Fibroblast of skin of right biceps (primary cell): ENCODE results near the gene ERC2.

Source experiments
- DNase-seq: peaks from one replicate; pipeline ENCODE4 v3.0.0-alpha.2; 2013

Gene ERC2

GRCh38 chr3:55480911-55481743 is 987.1 kb downstream of the ERC2 start:
- DNase-seq, result peak; percentile 78

GRCh38 chr3:55477306-55478303 is 990.7 kb downstream of the ERC2 start:
- DNase-seq, result peak; percentile 44

- peak; percentile 94 for DNase-seq
Observed at GRCh38 chr3:55476515-55476914, 991.8 kb downstream of the ERC2 start.

GRCh38 chr3:55474213-55474632 is 994.0 kb downstream of the ERC2 start:
- no peak for DNase-seq

GRCh38 chr3:55473788-55474187 is 994.5 kb downstream of the ERC2 start:
- no peak for DNase-seq

- no peak for DNase-seq
Observed at GRCh38 chr3:55471522-55472280, 996.6 kb downstream of the ERC2 start.

- DNase-seq, result no peak
Observed at GRCh38 chr3:55471084-55471483, 997.2 kb downstream of the ERC2 start.

- DNase-seq, result no peak
Observed at GRCh38 chr3:55469957-55470526, 998.2 kb downstream of the ERC2 start.

GRCh38 chr3:55468251-55468650 is 1000.0 kb downstream of the ERC2 start:
- DNase-seq, result peak; percentile 86

- peak; percentile 86 for DNase-seq
Observed at GRCh38 chr3:55467099-55467498, 1001.2 kb downstream of the ERC2 start.

- DNase-seq, result no peak
Observed at GRCh38 chr3:55466526-55466925, 1001.7 kb downstream of the ERC2 start.

- DNase-seq, result peak; percentile 81
Observed at GRCh38 chr3:55461896-55462295, 1006.4 kb downstream of the ERC2 start.

GRCh38 chr3:55459838-55460237 is 1008.4 kb downstream of the ERC2 start:
- DNase-seq, result no peak
